Keratinocyte (primary cell): ENCODE results near the gene LDAF1. TPM values are rescaled to one million over a fixed set of nuclear protein-coding genes. Genes with fewer than 3 reads are reported as not detected.
"Not testable (repeated sequence)": the region's sequence is repeated elsewhere in the genome, so short reads cannot be mapped to it uniquely, and the experiment has no call there.

Experiments
- DNase-seq: peaks from one replicate; pipeline ENCODE4 v3.0.0-alpha.2; 2011; ENCODE audit warnings: low read depth, missing footprints, low spot score
- FAIRE-seq: peaks from 2 replicates; lab custom pipeline; 2011; peaks lifted over from hg19 to GRCh38; lab: Jason Lieb, UNC
- H2AFZ ChIP-seq: 2 replicates; pipeline ENCODE4 v1.6.0; 2012; ENCODE audit warnings: low read length, control low read depth, inconsistent platforms; ENCODE audit not compliant: control insufficient read depth
- H3K27ac ChIP-seq: 2 replicates; pipeline ENCODE4 v1.5.1; 2011; ENCODE audit warnings: low read length; ENCODE audit not compliant: control insufficient read depth, insufficient read depth
- H3K27me3 ChIP-seq: 3 replicates; pipeline ENCODE4 v1.6.0; 2011; ENCODE audit warnings: low read length; ENCODE audit not compliant: control insufficient read depth, insufficient read depth; ENCODE audit errors: extremely low read depth
- H3K36me3 ChIP-seq, 2 experiments: 2 replicates in 1 of 2; 3 replicates in 1 of 2; pipeline ENCODE4 v1.5.1; 2011; ENCODE audit warnings: low read length in 2 of 2, mild to moderate bottlenecking in 1 of 2; ENCODE audit not compliant: control insufficient read depth in 2 of 2, insufficient read depth in 2 of 2; ENCODE audit errors: extremely low read depth in 1 of 2
- H3K4me1 ChIP-seq: 3 replicates; pipeline ENCODE4 v1.5.1; 2011; ENCODE audit warnings: low read length; ENCODE audit not compliant: control insufficient read depth, insufficient read depth; ENCODE audit errors: extremely low read depth
- H3K4me2 ChIP-seq: 3 replicates; pipeline ENCODE4 v1.6.0; 2011; ENCODE audit warnings: low read depth, low read length; ENCODE audit not compliant: control insufficient read depth, insufficient read depth; ENCODE audit errors: extremely low read depth
- H3K4me3 ChIP-seq, 3 experiments: fragments of 200-600 bp in 1 of 3; sonication (generic) in 1 of 3; 2 replicates in 2 of 3; 3 replicates in 1 of 3; pipeline ENCODE4 v1.5.1; 2011 to 2016; ENCODE audit warnings: low read length in 3 of 3, mild to moderate bottlenecking in 3 of 3, control low read depth in 2 of 3, inconsistent platforms in 1 of 3, low read depth in 1 of 3, mixed read lengths in 1 of 3, mixed run types in 1 of 3, moderate library complexity in 1 of 3; ENCODE audit not compliant: control insufficient read depth in 2 of 3, insufficient read depth in 2 of 3; ENCODE audit errors: extremely low read depth in 1 of 3
- H3K79me2 ChIP-seq: 2 replicates; pipeline ENCODE4 v1.6.0; 2012; ENCODE audit warnings: low read length; ENCODE audit not compliant: control insufficient read depth, insufficient read depth
- H3K9ac ChIP-seq: 3 replicates; pipeline ENCODE4 v1.6.0; 2011; ENCODE audit warnings: low read length; ENCODE audit not compliant: control insufficient read depth, insufficient read depth; ENCODE audit errors: extremely low read depth
- H3K9me1 ChIP-seq: 3 replicates; pipeline ENCODE4 v1.6.0; 2011; ENCODE audit warnings: low read length; ENCODE audit not compliant: control insufficient read depth, insufficient read depth; ENCODE audit errors: extremely low read depth
- H3K9me3 ChIP-seq: 2 replicates; pipeline ENCODE4 v1.5.1; 2012; ENCODE audit warnings: low read depth, low read length; ENCODE audit not compliant: control insufficient read depth
- H4K20me1 ChIP-seq: 3 replicates; pipeline ENCODE4 v1.6.0; 2011; ENCODE audit warnings: low read length; ENCODE audit not compliant: control insufficient read depth, insufficient read depth; ENCODE audit errors: extremely low read depth
- EZH2 ChIP-seq: IDR thresholded peaks from one replicate; pipeline ENCODE4 v1.6.1; 2012; ENCODE audit warnings: inconsistent platforms, mild to moderate bottlenecking, low read length, moderate library complexity
- dilution Hi-C: fragments of 300-500 bp; cut with MboI; formaldehyde crosslinking; loops from one replicate; pipeline ENCODE4 v1.7.0; 2020; ENCODE audit warnings: low sequenced_read_pairs; ENCODE audit not compliant: extremely low pct_ligation_motif_present
- polyA plus RNA-seq, 5 experiments: library from polyadenylated mRNA; depleted of rRNA in 3 of 5; stranded (reverse) in 3 of 5; stranded (forward) in 1 of 5; unstranded in 1 of 5; fragments of >200 nt; gene quantifications; 1 replicate in 1 of 5; 2 replicates in 3 of 5; 3 replicates in 1 of 5; pipeline versions ENCODE4 v1.2.1 to v1.2.3, GENCODE V29; 2011 to 2012; ENCODE audit warnings: missing spikeins in 2 of 5, low read depth in 1 of 5, low replicate concordance in 1 of 5
- TF ChIP-seq, protein P1 (sequence below), 3 experiments: IDR thresholded peaks in 1 of 3; conservative IDR thresholded peaks in 1 of 3; optimal IDR thresholded peaks in 1 of 3; 2 replicates in 2 of 3; 3 replicates in 1 of 3; pipeline versions ENCODE3 to v1.5.1; 2011; ENCODE audit warnings: low read length in 3 of 3, mild to moderate bottlenecking in 3 of 3, moderate library complexity in 2 of 3, control low read depth in 1 of 3, inconsistent platforms in 1 of 3; ENCODE audit not compliant: insufficient read depth in 2 of 3; ENCODE audit errors: extremely low read depth in 1 of 3

LDAF1 gene
- polyA plus RNA-seq, 1 donor (not counting 4 experiments of a cell fraction or from before 2014, with no cell fraction given) = 45.4 TPM

DNA sequence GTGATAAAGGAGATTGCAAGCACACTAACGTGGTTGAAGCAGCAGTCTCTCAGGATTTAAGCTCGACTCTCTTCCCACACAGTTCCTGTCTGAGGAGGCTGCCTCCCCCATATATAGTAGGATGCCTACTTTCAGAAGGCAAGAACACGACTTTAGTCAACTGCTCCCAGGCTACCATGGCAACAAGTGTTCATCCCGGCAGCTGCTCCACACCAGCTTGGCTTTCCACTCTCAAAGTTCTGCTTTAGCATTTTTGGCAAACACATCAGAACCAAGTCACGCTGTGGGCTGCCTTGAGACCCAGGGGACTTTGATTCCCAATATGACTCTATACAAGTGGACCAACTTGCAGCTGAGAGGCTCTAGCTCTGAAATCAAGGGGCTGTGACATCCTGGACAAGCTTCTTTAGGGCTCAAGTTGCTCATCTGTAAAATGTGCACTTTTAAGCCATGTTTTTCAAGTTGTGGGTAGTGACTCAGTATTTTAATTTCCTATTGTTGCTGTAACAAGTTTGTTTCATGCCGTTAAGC is 36.4 kb downstream of the LDAF1 start:
- FAIRE-seq (no peak), DNase-seq (no peak)
- no peaks in the 10 kb centered on the region for H3K4me1 ChIP-seq
- TF ChIP-seq, protein P1, sequence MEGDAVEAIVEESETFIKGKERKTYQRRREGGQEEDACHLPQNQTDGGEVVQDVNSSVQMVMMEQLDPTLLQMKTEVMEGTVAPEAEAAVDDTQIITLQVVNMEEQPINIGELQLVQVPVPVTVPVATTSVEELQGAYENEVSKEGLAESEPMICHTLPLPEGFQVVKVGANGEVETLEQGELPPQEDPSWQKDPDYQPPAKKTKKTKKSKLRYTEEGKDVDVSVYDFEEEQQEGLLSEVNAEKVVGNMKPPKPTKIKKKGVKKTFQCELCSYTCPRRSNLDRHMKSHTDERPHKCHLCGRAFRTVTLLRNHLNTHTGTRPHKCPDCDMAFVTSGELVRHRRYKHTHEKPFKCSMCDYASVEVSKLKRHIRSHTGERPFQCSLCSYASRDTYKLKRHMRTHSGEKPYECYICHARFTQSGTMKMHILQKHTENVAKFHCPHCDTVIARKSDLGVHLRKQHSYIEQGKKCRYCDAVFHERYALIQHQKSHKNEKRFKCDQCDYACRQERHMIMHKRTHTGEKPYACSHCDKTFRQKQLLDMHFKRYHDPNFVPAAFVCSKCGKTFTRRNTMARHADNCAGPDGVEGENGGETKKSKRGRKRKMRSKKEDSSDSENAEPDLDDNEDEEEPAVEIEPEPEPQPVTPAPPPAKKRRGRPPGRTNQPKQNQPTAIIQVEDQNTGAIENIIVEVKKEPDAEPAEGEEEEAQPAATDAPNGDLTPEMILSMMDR (optimal IDR thresholded peaks at IDR 0.05 in 1 of 3, IDR thresholded peaks at IDR 0.05 in 1 of 3, conservative IDR thresholded peaks at IDR 0.05 in 1 of 3; ENCODE audit: extremely low read depth in 1 of 3, insufficient read depth in 2 of 3, low read length in 3 of 3) = no peak
- TF ChIP-seq EZH2 = no peak
- H3K9me1 ChIP-seq = no peaks in the 10 kb centered on the region
- no peaks in the 10 kb centered on the region for H3K9me3 ChIP-seq
- no peak overlapping the region for H3K4me2 ChIP-seq
- H3K27ac ChIP-seq = no peak overlapping the region
- H3K36me3 ChIP-seq = no peaks in the 10 kb centered on the region
- H3K4me3 ChIP-seq = no peak overlapping the region
- H4K20me1 ChIP-seq = no peaks in the 10 kb centered on the region
- no peaks in the 10 kb centered on the region for H3K27me3 ChIP-seq
- no peak overlapping the region for H2AFZ ChIP-seq
- no peaks in the 10 kb centered on the region for H3K79me2 ChIP-seq
- dilution Hi-C loops = no loop called here
- no peak overlapping the region for H3K9ac ChIP-seq

DNA sequence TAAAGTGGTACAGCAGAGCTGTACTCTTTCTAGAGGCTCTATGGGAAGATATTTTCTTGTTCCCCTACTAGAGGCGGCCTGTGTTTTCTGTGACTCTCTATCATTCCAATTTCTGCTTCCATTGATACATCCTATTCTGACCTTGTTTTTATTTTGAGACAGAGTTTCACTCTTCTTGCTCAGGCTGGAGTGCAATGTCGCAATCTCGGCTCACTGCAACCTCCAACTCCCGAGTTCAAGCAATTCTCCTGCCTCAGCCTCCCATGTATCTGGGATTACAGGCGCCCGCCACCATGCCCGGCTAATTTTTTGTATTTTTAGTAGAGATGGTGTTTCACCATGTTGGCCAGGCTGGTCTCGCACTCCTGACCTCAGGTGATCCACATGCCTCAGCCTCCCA is 36.9 kb downstream of the LDAF1 start:
- H4K20me1 ChIP-seq, H3K36me3 ChIP-seq, H3K27me3 ChIP-seq, H3K9me1 ChIP-seq, H3K4me1 ChIP-seq, H3K79me2 ChIP-seq, H2AFZ ChIP-seq, H3K9me3 ChIP-seq, H3K4me3 ChIP-seq, DNase-seq, FAIRE-seq, H3K9ac ChIP-seq, dilution Hi-C loops, H3K27ac ChIP-seq, H3K4me2 ChIP-seq: not testable (repeated sequence)

DNA sequence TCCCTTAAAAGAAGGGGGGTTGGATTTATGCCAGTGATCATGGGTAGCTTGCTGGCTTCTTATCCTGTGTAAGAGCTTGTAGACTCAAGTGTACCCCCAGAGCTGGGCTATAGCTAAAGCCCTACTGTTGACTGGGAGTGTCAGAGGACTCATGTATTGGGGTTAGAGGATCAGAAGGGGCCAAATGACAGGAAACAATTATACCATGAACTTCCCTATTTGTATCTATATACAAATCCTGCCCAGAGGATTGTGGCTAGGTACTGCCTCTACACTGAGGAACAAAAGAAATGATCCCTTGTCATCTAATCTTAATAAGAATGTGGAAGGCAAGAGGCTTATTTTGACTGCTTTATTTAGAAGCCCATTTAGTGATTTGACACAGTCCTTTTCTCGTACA is 38.6 kb downstream of the LDAF1 start:
- H3K9ac ChIP-seq = no peak overlapping the region
- dilution Hi-C loops = no loop called here
- H3K4me2 ChIP-seq = no peak overlapping the region
- H3K9me3 ChIP-seq = no peaks in the 10 kb centered on the region
- H3K36me3 ChIP-seq = no peaks in the 10 kb centered on the region
- DNase-seq (no peak), FAIRE-seq (no peak)
- H2AFZ ChIP-seq = no peak overlapping the region
- H3K4me1 ChIP-seq = no peaks in the 10 kb centered on the region
- TF ChIP-seq, protein P1 (optimal IDR thresholded peaks at IDR 0.05 in 1 of 3, IDR thresholded peaks at IDR 0.05 in 1 of 3, conservative IDR thresholded peaks at IDR 0.05 in 1 of 3; ENCODE audit: extremely low read depth in 1 of 3, insufficient read depth in 2 of 3, low read length in 3 of 3) = no peak
- no peak for TF ChIP-seq EZH2
- peaks cover 8% of the 10 kb centered on the region for H3K27me3 ChIP-seq
- H3K9me1 ChIP-seq = no peaks in the 10 kb centered on the region
- no peaks in the 10 kb centered on the region for H3K79me2 ChIP-seq
- no peak overlapping the region for H3K4me3 ChIP-seq
- no peak overlapping the region for H3K27ac ChIP-seq
- no peaks in the 10 kb centered on the region for H4K20me1 ChIP-seq
